Measurements from ENCODE around the gene EML6.

- TF ChIP-seq GATA2 (IDR thresholded peaks at IDR 0.05; ENCODE audit: low read depth, low read length) (no peak), GATA3 (IDR thresholded peaks at IDR 0.05; ENCODE audit: low read depth, low read length) (no peak)
Observed at GRCh38 chr2:54878182-54878581, 154.7 kb downstream of the EML6 start.

Data from SH-SY5Y (cell line).